ENCODE data around the gene LMAN2.

The LMAN2 gene

DNA sequence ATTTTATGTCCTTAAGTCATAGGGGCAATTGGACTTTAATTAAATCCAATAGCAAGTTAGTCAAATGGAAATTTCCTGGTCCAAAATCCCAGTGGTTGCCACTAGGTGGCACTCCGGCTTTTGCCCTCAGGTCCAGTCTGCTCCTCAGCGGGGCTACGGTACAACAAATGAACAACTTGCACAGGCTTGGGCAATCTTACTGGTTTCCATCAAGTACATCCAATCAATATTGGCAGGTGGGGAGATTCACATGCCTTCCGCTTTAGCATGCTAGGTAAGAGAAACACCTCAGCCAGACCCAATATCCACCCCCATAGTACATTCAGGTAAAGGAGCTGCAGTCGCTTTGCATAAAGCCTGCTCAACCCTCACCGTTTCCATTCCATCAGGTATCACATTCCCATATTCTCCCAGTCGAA lies 33.5 kb downstream of the LMAN2 start:
- no peak for DNase-seq (ENCODE audit: insufficient read length, low spot score)
- FAIRE-seq, result peak; percentile 91
- TF ChIP-seq SPI1 (IDR thresholded peaks at IDR 0.05; ENCODE audit: low read depth, low read length) (no peak), TAF1 (IDR thresholded peaks at IDR 0.05; ENCODE audit: low read depth, low read length) (no peak), PAX5 (IDR thresholded peaks at IDR 0.05; ENCODE audit: insufficient read depth, low read length, severe bottlenecking) (no peak), POU2F2 (IDR thresholded peaks at IDR 0.05; ENCODE audit: low read depth, low read length) (no peak), POLR2A (IDR thresholded peaks at IDR 0.05; ENCODE audit: low read depth, low read length) (no peak), POLR2AphosphoS5 (IDR thresholded peaks at IDR 0.05; ENCODE audit: low read depth, low read length) (no peak)

GRCh38 chr5:177316005-177316404 lies 35.5 kb downstream of the LMAN2 start:
- FAIRE-seq, result no peak
- no peak for TF ChIP-seq POLR2AphosphoS5 (IDR thresholded peaks at IDR 0.05; ENCODE audit: low read depth, low read length)
- no peak for TF ChIP-seq POU2F2 (IDR thresholded peaks at IDR 0.05; ENCODE audit: low read depth, low read length)
- TF ChIP-seq TAF1 (IDR thresholded peaks at IDR 0.05; ENCODE audit: low read depth, low read length), result no peak
- TF ChIP-seq PAX5 (IDR thresholded peaks at IDR 0.05; ENCODE audit: insufficient read depth, low read length, severe bottlenecking), result no peak
- no peak for TF ChIP-seq POLR2A (IDR thresholded peaks at IDR 0.05; ENCODE audit: low read depth, low read length)
- TF ChIP-seq SPI1 (IDR thresholded peaks at IDR 0.05; ENCODE audit: low read depth, low read length), result no peak
- DNase-seq (ENCODE audit: insufficient read length, low spot score), result no peak

- TF ChIP-seq POLR2AphosphoS5 (IDR thresholded peaks at IDR 0.05; ENCODE audit: low read depth, low read length) (no peak), SPI1 (IDR thresholded peaks at IDR 0.05; ENCODE audit: low read depth, low read length) (no peak), PAX5 (IDR thresholded peaks at IDR 0.05; ENCODE audit: insufficient read depth, low read length, severe bottlenecking) (no peak), POU2F2 (IDR thresholded peaks at IDR 0.05; ENCODE audit: low read depth, low read length) (no peak), POLR2A (IDR thresholded peaks at IDR 0.05; ENCODE audit: low read depth, low read length) (no peak), TAF1 (IDR thresholded peaks at IDR 0.05; ENCODE audit: low read depth, low read length) (no peak)
- no peak for FAIRE-seq
- DNase-seq (ENCODE audit: insufficient read length, low spot score), result no peak
Measured at GRCh38 chr5:177315411-177315810, 36.1 kb downstream of the LMAN2 start.

DNA sequence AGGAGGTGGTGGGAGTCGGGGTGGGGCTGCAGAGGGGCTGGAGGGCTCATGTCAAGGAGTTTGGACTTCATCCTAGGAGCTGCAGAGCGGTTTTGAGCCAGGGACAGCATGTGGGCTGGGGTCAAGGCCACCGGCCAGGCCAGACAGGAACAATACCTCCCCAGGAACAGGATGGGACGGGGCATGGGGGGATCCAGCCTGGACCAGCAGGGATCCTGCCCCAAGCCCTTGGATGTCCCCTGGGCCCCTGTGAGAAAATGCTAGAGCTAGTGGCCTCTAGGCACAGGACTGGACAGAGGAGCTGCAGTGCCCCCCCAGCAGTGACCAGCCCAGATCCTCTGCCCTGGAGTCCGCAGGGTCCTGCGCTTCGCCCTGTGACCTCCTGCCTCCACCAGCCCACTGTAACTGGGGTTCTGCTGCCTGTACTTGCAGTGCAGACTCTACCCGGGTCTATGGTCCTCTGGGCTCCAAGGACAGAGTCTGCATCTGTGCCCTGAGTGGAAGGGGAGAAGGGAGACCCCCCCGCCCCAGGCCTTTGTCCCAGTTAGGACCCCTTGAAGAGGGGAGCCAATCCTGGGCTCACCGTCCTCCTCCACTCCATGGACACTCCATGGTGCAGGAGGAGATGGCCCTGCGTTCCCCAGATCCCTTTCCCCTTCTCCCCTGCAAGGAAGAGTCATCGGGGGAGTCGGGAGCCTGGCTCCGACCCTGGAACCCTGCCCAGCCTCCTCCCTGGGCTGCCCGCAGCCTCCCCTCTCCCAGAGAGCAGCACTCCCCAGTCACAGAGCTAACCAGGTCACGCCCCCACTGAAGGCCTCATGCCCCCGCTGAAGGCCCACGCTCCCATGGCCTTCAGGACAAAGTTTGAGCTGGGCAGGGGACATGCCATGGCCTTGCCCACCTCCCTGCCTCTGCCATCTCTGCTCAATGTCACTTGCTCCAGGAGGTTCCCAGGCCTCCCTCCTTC lies 36.8 kb downstream of the LMAN2 start:
- no peak for DNase-seq (ENCODE audit: insufficient read length, low spot score)
- TF ChIP-seq POU2F2 (IDR thresholded peaks at IDR 0.05; ENCODE audit: low read depth, low read length) (no peak), POLR2A (IDR thresholded peaks at IDR 0.05; ENCODE audit: low read depth, low read length) (no peak), PAX5 (IDR thresholded peaks at IDR 0.05; ENCODE audit: insufficient read depth, low read length, severe bottlenecking) (no peak), SPI1 (IDR thresholded peaks at IDR 0.05; ENCODE audit: low read depth, low read length) (no peak), TAF1 (IDR thresholded peaks at IDR 0.05; ENCODE audit: low read depth, low read length) (no peak), POLR2AphosphoS5 (IDR thresholded peaks at IDR 0.05; ENCODE audit: low read depth, low read length) (no peak)
- FAIRE-seq, result no peak

- no peak for FAIRE-seq
- no peak for DNase-seq (ENCODE audit: insufficient read length, low spot score)
- TF ChIP-seq SPI1 (IDR thresholded peaks at IDR 0.05; ENCODE audit: low read depth, low read length), result no peak
- no peak for TF ChIP-seq TAF1 (IDR thresholded peaks at IDR 0.05; ENCODE audit: low read depth, low read length)
- no peak for TF ChIP-seq PAX5 (IDR thresholded peaks at IDR 0.05; ENCODE audit: insufficient read depth, low read length, severe bottlenecking)
- no peak for TF ChIP-seq POLR2AphosphoS5 (IDR thresholded peaks at IDR 0.05; ENCODE audit: low read depth, low read length)
- no peak for TF ChIP-seq POLR2A (IDR thresholded peaks at IDR 0.05; ENCODE audit: low read depth, low read length)
- TF ChIP-seq POU2F2 (IDR thresholded peaks at IDR 0.05; ENCODE audit: low read depth, low read length), result no peak
Measured at GRCh38 chr5:177313561-177314259, 37.8 kb downstream of the LMAN2 start.

DNA sequence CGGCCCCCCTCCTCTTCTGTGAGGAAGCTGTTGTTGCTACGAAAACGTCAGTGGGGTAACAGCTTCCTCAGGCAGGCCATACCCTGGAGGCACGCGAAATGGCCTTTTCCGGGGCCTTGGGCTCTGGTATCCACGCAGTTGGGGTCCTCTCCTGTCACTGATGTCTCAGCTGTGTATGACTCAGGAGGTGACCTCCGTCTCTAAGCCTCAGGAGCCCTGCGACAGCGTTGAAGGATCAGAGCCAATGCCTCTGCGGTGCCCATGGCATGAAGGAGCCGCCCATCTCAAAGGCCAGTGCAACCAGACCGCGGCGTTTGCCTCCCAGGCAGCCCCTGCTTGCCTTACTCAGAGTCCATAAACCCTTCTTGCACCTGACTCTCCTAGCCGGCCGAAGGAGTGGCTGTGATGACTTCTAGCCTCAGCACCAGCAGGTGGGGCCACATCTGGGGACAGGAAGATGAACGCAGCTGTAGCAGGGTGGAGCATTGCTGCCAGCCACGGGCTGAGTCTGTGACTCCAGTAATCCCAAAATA lies 38.8 kb downstream of the LMAN2 start:
- FAIRE-seq, result peak; percentile 95
- TF ChIP-seq TAF1 (IDR thresholded peaks at IDR 0.05; ENCODE audit: low read depth, low read length), result no peak
- no peak for TF ChIP-seq POLR2A (IDR thresholded peaks at IDR 0.05; ENCODE audit: low read depth, low read length)
- TF ChIP-seq POU2F2 (IDR thresholded peaks at IDR 0.05; ENCODE audit: low read depth, low read length), result no peak
- TF ChIP-seq SPI1 (IDR thresholded peaks at IDR 0.05; ENCODE audit: low read depth, low read length), result no peak
- no peak for TF ChIP-seq POLR2AphosphoS5 (IDR thresholded peaks at IDR 0.05; ENCODE audit: low read depth, low read length)
- no peak for TF ChIP-seq PAX5 (IDR thresholded peaks at IDR 0.05; ENCODE audit: insufficient read depth, low read length, severe bottlenecking)

GRCh38 chr5:177311723-177312648 lies 39.5 kb downstream of the LMAN2 start, which contains the start of gene MXD3:
MXD3 (minus strand) TSS chr5:177311898; CDS start chr5:177311830, 68 bp downstream.
- TF ChIP-seq POU2F2 (IDR thresholded peaks at IDR 0.05; ENCODE audit: low read depth, low read length) (no peak), POLR2A (IDR thresholded peaks at IDR 0.05; ENCODE audit: low read depth, low read length) (0 out of 2 replicates have a peak, but pooled peaks have one; percentile 11), PAX5 (IDR thresholded peaks at IDR 0.05; ENCODE audit: insufficient read depth, low read length, severe bottlenecking) (no peak)
- DNase-seq (ENCODE audit: insufficient read length, low spot score), result peak; percentile 93
- no peak for FAIRE-seq

More for the DNA sequence above, 38.8 kb downstream of the LMAN2 start:
- no peak for DNase-seq (ENCODE audit: insufficient read length, low spot score)

GRCh38 chr5:177311392-177311722 lies 40.1 kb downstream of the LMAN2 start:
- TF ChIP-seq POU2F2 (IDR thresholded peaks at IDR 0.05; ENCODE audit: low read depth, low read length) (no peak), SPI1 (IDR thresholded peaks at IDR 0.05; ENCODE audit: low read depth, low read length) (no peak), POLR2A (IDR thresholded peaks at IDR 0.05; ENCODE audit: low read depth, low read length) (no peak), TAF1 (IDR thresholded peaks at IDR 0.05; ENCODE audit: low read depth, low read length) (no peak), PAX5 (IDR thresholded peaks at IDR 0.05; ENCODE audit: insufficient read depth, low read length, severe bottlenecking) (no peak), POLR2AphosphoS5 (IDR thresholded peaks at IDR 0.05; ENCODE audit: low read depth, low read length) (no peak)
- peak; percentile 26 for FAIRE-seq
- no peak for DNase-seq (ENCODE audit: insufficient read length, low spot score)
